IMR-90 (cell line): ENCODE measurements around the gene TSPAN33. TPM values are rescaled to one million over a fixed set of nuclear protein-coding genes. Genes with fewer than 3 reads are reported as not detected.

ENCODE experiments used
- ATAC-seq: fragments of 200-7000 bp; cut with Tn5 transposase; 2 replicates; pipeline ENCODE4 v1.9.1; 2020; ENCODE audit warnings: low read depth, mild to moderate bottlenecking, moderate library complexity
- BruUV-seq: library from RNA; stranded (reverse); fragments of 400-500 nt; replicated peaks from 2 replicates; lab custom pipeline; 2021; lab: Mats Ljungman, UMichigan
- CTCF ChIA-PET: fragments of 300-600 bp; formaldehyde crosslinking; extraction: SDS; loops from one replicate; lab custom pipeline; 2021; ENCODE audit warnings: antibody characterized with exemption; lab: Yijun Ruan, JAX
- POLR2A ChIA-PET: fragments of 300-600 bp; sonication (Branson Sonifier 250); formaldehyde crosslinking; loops from one replicate; lab custom pipeline; 2022; ENCODE audit warnings: antibody characterized with exemption; ENCODE audit not compliant: unreplicated experiment; lab: Charles Lee
- DNase-seq: peaks from one replicate; pipeline ENCODE4 v3.0.0; 2013
- H2AFZ ChIP-seq: replicated peaks from 2 replicates; pipeline ENCODE3; 2013; ENCODE audit warnings: low read length, mild to moderate bottlenecking; ENCODE audit not compliant: poor library complexity
- H2AK5ac ChIP-seq: 2 replicates; pipeline ENCODE4 v1.6.1; 2013; ENCODE audit warnings: low read depth, low read length, inconsistent platforms
- H2AK9ac ChIP-seq: replicated peaks from 2 replicates; pipeline ENCODE3; 2013; ENCODE audit warnings: mild to moderate bottlenecking, low read depth, low read length, moderate library complexity; ENCODE audit not compliant: poor library complexity
- H2BK120ac ChIP-seq: 2 replicates; pipeline ENCODE4 v1.6.1; 2013; ENCODE audit warnings: low read depth, low read length, inconsistent platforms
- H2BK15ac ChIP-seq: 3 replicates; pipeline ENCODE4 v1.6.1; 2013; ENCODE audit warnings: low read depth, low read length, inconsistent platforms
- H2BK20ac ChIP-seq: 2 replicates; pipeline ENCODE4 v1.6.1; 2013; ENCODE audit warnings: low read depth, mild to moderate bottlenecking, inconsistent platforms, low read length, moderate library complexity
- H2BK5ac ChIP-seq: 2 replicates; pipeline ENCODE4 v1.6.1; 2013; ENCODE audit warnings: mild to moderate bottlenecking, low read depth, low read length, inconsistent platforms; ENCODE audit not compliant: poor library complexity, severe bottlenecking
- H3K14ac ChIP-seq: replicated peaks from 2 replicates; pipeline ENCODE4 v1.6.1; 2013; ENCODE audit warnings: low read depth, low read length, inconsistent platforms
- H3K18ac ChIP-seq: 2 replicates; pipeline ENCODE4 v1.6.1; 2013; ENCODE audit warnings: low read depth, low read length, control low read depth
- H3K23ac ChIP-seq: 2 replicates; pipeline ENCODE4 v1.6.1; 2013; ENCODE audit warnings: low read depth, low read length, inconsistent platforms
- H3K27ac ChIP-seq: 2 replicates; pipeline ENCODE4 v1.5.1; 2013; ENCODE audit warnings: mild to moderate bottlenecking, control low read depth, low read length; ENCODE audit not compliant: insufficient read depth
- H3K27me3 ChIP-seq: 2 replicates; pipeline ENCODE4 v1.6.1; 2013; ENCODE audit warnings: low read length; ENCODE audit not compliant: control insufficient read depth, insufficient read depth
- H3K36me3 ChIP-seq: 2 replicates; pipeline ENCODE4 v1.6.1; 2013; ENCODE audit warnings: low read length, mixed read lengths; ENCODE audit not compliant: control insufficient read depth, insufficient read depth
- H3K4ac ChIP-seq: 2 replicates; pipeline ENCODE4 v1.6.1; 2013; ENCODE audit warnings: low read depth, low read length, inconsistent platforms
- H3K4me1 ChIP-seq: 2 replicates; pipeline ENCODE4 v1.6.1; 2013; ENCODE audit warnings: low read length, mixed read lengths; ENCODE audit not compliant: control insufficient read depth, insufficient read depth
- H3K4me2 ChIP-seq: 2 replicates; pipeline ENCODE4 v1.6.1; 2013; ENCODE audit warnings: low read depth, mild to moderate bottlenecking, control low read depth, low read length, moderate library complexity
- H3K4me3 ChIP-seq: 2 replicates; pipeline ENCODE4 v1.5.1; 2013; ENCODE audit warnings: low read depth, mild to moderate bottlenecking, control low read depth, low read length, moderate library complexity; ENCODE audit not compliant: insufficient read depth
- H3K56ac ChIP-seq: 2 replicates; pipeline ENCODE4 v1.6.1; 2013; ENCODE audit warnings: low read length, inconsistent platforms; ENCODE audit not compliant: insufficient read depth; ENCODE audit errors: extremely low read depth
- H3K79me1 ChIP-seq, 2 experiments: 2 replicates each; pipeline ENCODE4 v1.6.1; 2013; ENCODE audit warnings: low read length in 2 of 2, inconsistent platforms in 1 of 2, low read depth in 1 of 2
- H3K9ac ChIP-seq: 2 replicates; pipeline ENCODE4 v1.6.1; 2013; ENCODE audit warnings: low read depth, low read length, control low read depth
- H3K9me1 ChIP-seq: 2 replicates; pipeline ENCODE4 v1.6.1; 2013; ENCODE audit warnings: low read length, inconsistent platforms; ENCODE audit not compliant: insufficient read depth
- H3K9me3 ChIP-seq: 2 replicates; pipeline ENCODE4 v1.6.1; 2013; ENCODE audit warnings: low read length; ENCODE audit not compliant: control insufficient read depth, insufficient read depth
- H4K20me1 ChIP-seq: 2 replicates; pipeline ENCODE4 v1.6.1; 2013; ENCODE audit warnings: low read length, inconsistent platforms; ENCODE audit not compliant: insufficient read depth
- H4K5ac ChIP-seq: 2 replicates; pipeline ENCODE4 v1.6.1; 2013; ENCODE audit warnings: mild to moderate bottlenecking, low read depth, low read length, control low read depth
- H4K8ac ChIP-seq, 2 experiments: 2 replicates each; pipeline ENCODE4 v1.6.1; 2013; ENCODE audit warnings: low read depth in 2 of 2, low read length in 2 of 2, control low read depth in 1 of 2, inconsistent platforms in 1 of 2
- H4K91ac ChIP-seq: 2 replicates; pipeline ENCODE4 v1.6.1; 2013; ENCODE audit warnings: low read depth, low read length, inconsistent platforms; ENCODE audit not compliant: insufficient read depth
- BHLHE40 ChIP-seq: fragments of 150-350 bp; IDR thresholded peaks from 2 replicates; pipeline ENCODE4 v1.6.1; 2016; ENCODE audit warnings: mild to moderate bottlenecking, low read depth, low read length
- CEBPB ChIP-seq: IDR thresholded peaks from 2 replicates; pipeline ENCODE4 v1.6.1; 2012; ENCODE audit warnings: low read depth, low read length, improper control_type of control experiment
- FOS ChIP-seq: fragments of 150-350 bp; IDR thresholded peaks from 2 replicates; pipeline ENCODE4 v1.6.1; 2016; ENCODE audit warnings: low read depth, low read length
- MAFK ChIP-seq: IDR thresholded peaks from 2 replicates; pipeline ENCODE4 v1.6.1; 2012; ENCODE audit warnings: low read depth, low read length, improper control_type of control experiment
- MAZ ChIP-seq: IDR thresholded peaks from 2 replicates; pipeline ENCODE4 v1.6.1; 2012; ENCODE audit warnings: low read depth, mild to moderate bottlenecking, low read length, improper control_type of control experiment, moderate library complexity, borderline replicate concordance
- MXI1 ChIP-seq: IDR thresholded peaks from 2 replicates; pipeline ENCODE4 v1.6.1; 2012; ENCODE audit warnings: low read depth, mild to moderate bottlenecking, low read length, moderate library complexity, borderline replicate concordance
- NFE2L2 ChIP-seq: fragments of 150-350 bp; IDR thresholded peaks from 2 replicates; pipeline ENCODE4 v1.6.1; 2016; ENCODE audit warnings: low read depth, mild to moderate bottlenecking, low read length
- POLR2A ChIP-seq: IDR thresholded peaks from 2 replicates; pipeline ENCODE4 v1.6.1; 2012; ENCODE audit warnings: mild to moderate bottlenecking, low read depth, low read length
- RAD21 ChIP-seq: IDR thresholded peaks from 2 replicates; pipeline ENCODE4 v1.6.1; 2012; ENCODE audit warnings: low read length, improper control_type of control experiment
- RCOR1 ChIP-seq: IDR thresholded peaks from 2 replicates; pipeline ENCODE4 v1.6.1; 2012; ENCODE audit warnings: mild to moderate bottlenecking, low read length, improper control_type of control experiment; ENCODE audit not compliant: insufficient replicate concordance
- RFX5 ChIP-seq: IDR thresholded peaks from 2 replicates; pipeline ENCODE4 v1.8.0; 2012; ENCODE audit warnings: low read depth, mild to moderate bottlenecking, low read length, moderate library complexity
- SMC3 ChIP-seq: fragments of 150-350 bp; IDR thresholded peaks from 2 replicates; pipeline ENCODE4 v1.6.1; 2016; ENCODE audit warnings: low read depth, mild to moderate bottlenecking, antibody characterized with exemption, low read length, moderate library complexity
- WGBS, 2 experiments: methylation state at CpG; one replicate each; pipeline versions ENCODE4 v1.1.5 to v1.1.7; 2013; ENCODE audit warnings: missing lambda C conversion rate in 2 of 2; ENCODE audit not compliant: insufficient read length in 1 of 2; ENCODE audit errors: extremely low coverage in 2 of 2; 5-methylcytosine and 5-hydroxymethylcytosine counted together
- dilution Hi-C: fragments of 300-500 bp; cut with HindIII; formaldehyde crosslinking; loops from one replicate; pipeline ENCODE4 v1.14.3; 2018; ENCODE audit warnings: low sequenced_read_pairs; ENCODE audit not compliant: unreplicated experiment
- in situ Hi-C: fragments of 300-500 bp; cut with MboI; formaldehyde crosslinking; loops from 3 replicates; pipeline ENCODE4 v1.14.3; 2019; ENCODE audit warnings: low sequenced_read_pairs, inconsistent platforms, mixed read lengths
- intact Hi-C: fragments of 100-400 bp; cut with micrococcal nuclease; formaldehyde crosslinking; loops from 2 replicates; pipeline ENCODE4 v1.10.0; 2022
- polyA plus RNA-seq, 3 experiments: library from polyadenylated mRNA; depleted of rRNA; stranded (reverse); fragments of >200 nt; gene quantifications; 2 replicates each; pipeline ENCODE4 v1.2.3, GENCODE V29; 2012; ENCODE audit warnings: low replicate concordance in 1 of 3
- total RNA-seq: library from RNA; depleted of rRNA; stranded (reverse); fragments of >200 nt; gene quantifications from 2 replicates; pipeline ENCODE4 v1.2.3, GENCODE V29; 2012
- TF ChIP-seq, protein P1 (sequence below): fragments of 150-350 bp; IDR thresholded peaks from 2 replicates; pipeline ENCODE4 v1.6.1; 2016; ENCODE audit warnings: low read depth, mild to moderate bottlenecking, low read length, moderate library complexity, borderline replicate concordance

Gene TSPAN33
- total and polyA plus RNA-seq, 2 of the 4 experiments (the other 2 are of a cell fraction): 0.17 to 0.36 TPM

DNA sequence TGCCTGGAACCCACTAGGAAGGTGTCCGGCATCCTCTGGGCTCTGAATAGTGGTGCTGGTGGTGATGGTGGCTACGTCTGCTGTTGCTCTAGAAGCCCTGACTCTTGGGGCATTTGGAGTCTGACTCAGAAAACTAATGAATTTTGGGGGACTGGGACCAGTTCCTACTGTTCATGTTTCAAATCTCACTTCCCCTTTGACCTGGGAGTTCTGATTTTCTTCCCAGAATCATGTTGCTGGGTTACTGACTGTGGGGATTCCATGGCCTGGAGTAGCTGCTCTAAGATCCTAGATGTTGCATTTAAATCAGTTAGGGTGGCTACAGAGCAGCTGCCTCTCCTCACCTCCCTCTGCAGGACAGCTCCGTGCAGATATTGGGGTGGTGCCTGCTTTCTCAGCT, 3.2 kb downstream of the TSPAN33 start:
- Histone ChIP-seq H3K27me3 (peaks cover 88% of the 10 kb centered on the region), H4K8ac (no peak overlapping the region), H3K18ac (no peak overlapping the region), H2AFZ (no peak overlapping the region), H3K79me1 (no peaks in the 10 kb centered on the region), H2AK9ac (no peak overlapping the region), H3K36me3 (no peaks in the 10 kb centered on the region), H3K23ac (no peak overlapping the region), H3K9ac (no peak overlapping the region), H3K56ac (no peak overlapping the region), H3K9me1 (no peaks in the 10 kb centered on the region), H3K4me2 (no peak overlapping the region), H2BK15ac (no peak overlapping the region), H3K14ac (no peak overlapping the region), H2BK20ac (no peak overlapping the region), H3K27ac (no peak overlapping the region), H2BK120ac (no peak overlapping the region), H3K4ac (no peak overlapping the region), H3K9me3 (0 out of 2 replicates have a peak, but pooled peaks cover 2% of the 10 kb centered on the region), H3K4me1 (no peaks in the 10 kb centered on the region), H4K20me1 (no peaks in the 10 kb centered on the region), H2AK5ac (no peak overlapping the region), H3K4me3 (no peak overlapping the region), H4K5ac (no peak overlapping the region), H2BK5ac (no peak overlapping the region), H4K91ac (no peak overlapping the region)
- no CpG with 5 or more reads among the region's 3 CpGs for WGBS, 2 experiments
- ATAC-seq (no peak), DNase-seq (no peak)
- ChIA-PET CTCF (no interaction called here), POLR2A (no interaction called here)
- dilution Hi-C loops (no loop called here), in situ Hi-C loops (no loop called here), intact Hi-C loops (no loop called here)
- TF ChIP-seq RCOR1: no peak
- TF ChIP-seq CEBPB: no peak
- TF ChIP-seq NFE2L2: no peak
- no peak for TF ChIP-seq POLR2A
- TF ChIP-seq BHLHE40: no peak
- TF ChIP-seq RAD21: no peak
- no peak for TF ChIP-seq FOS
- no peak for TF ChIP-seq SMC3
- TF ChIP-seq MAZ: no peak
- no peak for TF ChIP-seq MAFK
- TF ChIP-seq, protein P1, sequence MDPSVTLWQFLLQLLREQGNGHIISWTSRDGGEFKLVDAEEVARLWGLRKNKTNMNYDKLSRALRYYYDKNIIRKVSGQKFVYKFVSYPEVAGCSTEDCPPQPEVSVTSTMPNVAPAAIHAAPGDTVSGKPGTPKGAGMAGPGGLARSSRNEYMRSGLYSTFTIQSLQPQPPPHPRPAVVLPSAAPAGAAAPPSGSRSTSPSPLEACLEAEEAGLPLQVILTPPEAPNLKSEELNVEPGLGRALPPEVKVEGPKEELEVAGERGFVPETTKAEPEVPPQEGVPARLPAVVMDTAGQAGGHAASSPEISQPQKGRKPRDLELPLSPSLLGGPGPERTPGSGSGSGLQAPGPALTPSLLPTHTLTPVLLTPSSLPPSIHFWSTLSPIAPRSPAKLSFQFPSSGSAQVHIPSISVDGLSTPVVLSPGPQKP: no peak
- no peak for TF ChIP-seq RFX5
- TF ChIP-seq MXI1: no peak
- no TSS peak for BruUV-seq
